Mucosa of descending colon (tissue), 3 donors: ENCODE measurements around the gene SOCS3. TPM values are rescaled to one million over a fixed set of nuclear protein-coding genes. Genes with fewer than 3 reads are reported as not detected.

ENCODE experiments used
- ATAC-seq: fragments of 200-7000 bp; cut with Tn5 transposase; one replicate; pipeline ENCODE4 v1.9.1; 2020; ENCODE audit warnings: mild to moderate bottlenecking, moderate library complexity
- DNase-seq, 3 donors: peaks; one replicate each; pipeline ENCODE4 v3.0.0-alpha.2; 2020
- H3K36me3 ChIP-seq: fragments of 200-600 bp; one replicate; pipeline ENCODE4 v1.8.0; 2021; ENCODE audit warnings: low read depth, mild to moderate bottlenecking
- H3K4me1 ChIP-seq: fragments of 200-600 bp; one replicate; pipeline ENCODE4 v1.8.0; 2021; ENCODE audit warnings: low read depth, mild to moderate bottlenecking
- H3K4me3 ChIP-seq: fragments of 200-600 bp; one replicate; pipeline ENCODE4 v1.8.0; 2021; ENCODE audit warnings: mild to moderate bottlenecking
- H3K9me3 ChIP-seq: fragments of 200-600 bp; one replicate; pipeline ENCODE4 v1.8.0; 2021; ENCODE audit warnings: mild to moderate bottlenecking
- intact Hi-C, 2 donors: fragments of 100-400 bp; cut with DNase I in 1 of 2; cut with micrococcal nuclease in 1 of 2; formaldehyde crosslinking; loops; one replicate each; pipeline versions ENCODE4 v1.11.0 to v1.11.1; 2022; cut with DNase I, micrococcal nuclease
- total RNA-seq, 3 donors: library from RNA; stranded (reverse); fragmentation: NEBNext Ultra II Directional in 2 of 3; extraction: Animal tissue kit (Norgen Biotek cat#: 25700) in 2 of 3; gene quantifications; one replicate each; pipeline versions ENCODE4 v1.2.1 to v1.2.4, GENCODE V29; 2021 to 2023
- TF ChIP-seq, protein P1 (sequence below): fragments of 200-600 bp; IDR thresholded peaks from one replicate; pipeline ENCODE4 v1.8.0; 2022; ENCODE audit warnings: antibody characterized with exemption, mild to moderate bottlenecking
- donor health status: DM: no; HTN: no; CAD: no; lungs with moderate emphysema.
- donor health status: DM: no; HTN: no; CAD: no.
- donor health status: DM: no; HTN: yes; CAD: no.

The SOCS3 gene
- total RNA-seq, 3 donors from 2014 or later: 21.9 to 41.3 (median 23.2) TPM

DNA sequence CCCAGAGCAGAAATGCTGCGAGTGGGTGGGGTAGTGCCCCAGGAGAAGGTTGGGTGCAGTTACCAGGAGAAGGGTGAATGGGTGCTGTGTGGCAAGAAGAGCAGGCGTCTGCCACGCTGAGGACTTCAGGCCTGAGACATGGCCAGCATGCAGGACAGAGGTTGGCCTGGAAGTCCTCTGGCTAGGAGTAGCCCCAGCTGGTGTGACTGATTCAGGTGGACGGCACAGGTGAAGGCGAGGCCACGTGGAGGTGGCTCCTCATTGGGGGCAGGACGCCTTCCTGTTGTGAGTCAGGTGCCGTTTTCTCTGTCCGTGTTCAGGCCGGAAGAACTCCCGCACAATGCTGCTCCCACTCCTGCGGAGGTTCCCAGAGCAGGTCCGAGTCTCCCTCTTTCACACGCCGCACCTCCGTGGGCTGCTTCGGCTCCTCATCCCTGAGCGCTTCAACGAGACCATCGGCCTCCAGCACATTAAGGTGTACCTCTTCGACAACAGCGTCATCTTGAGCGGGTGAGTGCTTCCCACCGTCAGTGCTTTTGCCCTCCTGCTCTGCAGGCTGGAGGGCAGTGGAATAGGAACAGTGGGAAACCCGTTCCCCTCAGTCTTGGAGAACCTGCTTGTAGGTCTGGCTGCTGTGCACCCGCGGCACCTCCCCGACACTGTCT, 39.3 kb upstream of the SOCS3 start:
- intact Hi-C loops: no loop called here
- TF ChIP-seq, protein P1, sequence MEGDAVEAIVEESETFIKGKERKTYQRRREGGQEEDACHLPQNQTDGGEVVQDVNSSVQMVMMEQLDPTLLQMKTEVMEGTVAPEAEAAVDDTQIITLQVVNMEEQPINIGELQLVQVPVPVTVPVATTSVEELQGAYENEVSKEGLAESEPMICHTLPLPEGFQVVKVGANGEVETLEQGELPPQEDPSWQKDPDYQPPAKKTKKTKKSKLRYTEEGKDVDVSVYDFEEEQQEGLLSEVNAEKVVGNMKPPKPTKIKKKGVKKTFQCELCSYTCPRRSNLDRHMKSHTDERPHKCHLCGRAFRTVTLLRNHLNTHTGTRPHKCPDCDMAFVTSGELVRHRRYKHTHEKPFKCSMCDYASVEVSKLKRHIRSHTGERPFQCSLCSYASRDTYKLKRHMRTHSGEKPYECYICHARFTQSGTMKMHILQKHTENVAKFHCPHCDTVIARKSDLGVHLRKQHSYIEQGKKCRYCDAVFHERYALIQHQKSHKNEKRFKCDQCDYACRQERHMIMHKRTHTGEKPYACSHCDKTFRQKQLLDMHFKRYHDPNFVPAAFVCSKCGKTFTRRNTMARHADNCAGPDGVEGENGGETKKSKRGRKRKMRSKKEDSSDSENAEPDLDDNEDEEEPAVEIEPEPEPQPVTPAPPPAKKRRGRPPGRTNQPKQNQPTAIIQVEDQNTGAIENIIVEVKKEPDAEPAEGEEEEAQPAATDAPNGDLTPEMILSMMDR: no peak
- Histone ChIP-seq H3K4me1 (no peaks in the 10 kb centered on the region), H3K4me3 (no peak overlapping the region), H3K36me3 (peaks cover 18% of the 10 kb centered on the region), H3K9me3 (no peaks in the 10 kb centered on the region)
- DNase-seq (no peak), ATAC-seq (no peak)

- H3K4me1 ChIP-seq: no peaks in the 10 kb centered on the region
- no peaks in the 10 kb centered on the region for H3K9me3 ChIP-seq
- H3K36me3 ChIP-seq: peaks cover 18% of the 10 kb centered on the region
- DNase-seq (no peak), ATAC-seq (no peak)
- TF ChIP-seq, protein P1: no peak
- intact Hi-C loops: no loop called here
- H3K4me3 ChIP-seq: no peak overlapping the region
Observed at GRCh38 chr17:78398390-78398789, 38.5 kb upstream of the SOCS3 start.

- ATAC-seq (no peak), DNase-seq (no peak)
- TF ChIP-seq, protein P1: no peak
- H3K9me3 ChIP-seq: no peaks in the 10 kb centered on the region
- intact Hi-C loops: no loop called here
- peaks cover 18% of the 10 kb centered on the region for H3K36me3 ChIP-seq
- H3K4me3 ChIP-seq: no peak overlapping the region
- no peaks in the 10 kb centered on the region for H3K4me1 ChIP-seq
Observed at GRCh38 chr17:78397681-78398101, 37.8 kb upstream of the SOCS3 start.

GRCh38 chr17:78396441-78397337, 36.8 kb upstream of the SOCS3 start:
- intact Hi-C loops: no loop called here
- DNase-seq: no peak
- no peaks in the 10 kb centered on the region for H3K9me3 ChIP-seq
- H3K36me3 ChIP-seq: peaks cover 17% of the 10 kb centered on the region
- TF ChIP-seq, protein P1: no peak
- H3K4me1 ChIP-seq: peaks cover under 1% of the 10 kb centered on the region
- no peak overlapping the region for H3K4me3 ChIP-seq
- ATAC-seq: no peak

DNA sequence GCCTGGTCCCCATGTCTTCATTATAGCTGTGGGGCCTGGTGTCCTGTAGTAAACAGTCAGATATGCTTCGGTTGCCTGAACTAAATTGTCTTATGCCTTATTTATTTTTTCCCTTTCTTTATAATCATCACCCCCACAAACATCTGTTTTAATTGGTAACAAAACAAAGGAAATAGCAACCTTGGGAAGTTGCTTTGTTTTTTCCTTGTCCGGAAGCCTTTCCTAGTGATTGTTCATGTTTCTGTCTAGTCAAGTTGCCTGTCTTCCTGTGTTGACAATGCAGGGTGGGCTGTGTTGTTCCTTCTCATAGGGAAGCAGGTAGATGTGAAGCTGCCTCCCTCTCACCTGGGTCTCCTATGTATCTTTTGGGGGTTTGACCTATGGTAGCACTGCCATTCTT, 35.3 kb upstream of the SOCS3 start:
- no peak for ATAC-seq
- Histone ChIP-seq H3K4me3 (no peak overlapping the region), H3K4me1 (peaks cover 5% of the 10 kb centered on the region), H3K9me3 (no peaks in the 10 kb centered on the region), H3K36me3 (peaks cover 4% of the 10 kb centered on the region)
- DNase-seq: no peak
- intact Hi-C loops: no loop called here
- TF ChIP-seq, protein P1: no peak
